HepG2 (cell line): ENCODE data around the gene RTP2. TPM values are rescaled to one million over a fixed set of nuclear protein-coding genes. Genes with fewer than 3 reads are reported as not detected.

ENCODE experiments used
- ATAC-seq: fragments of 200-7000 bp; cut with Tn5 transposase; 3 replicates; pipeline ENCODE4 v1.9.1; 2020; ENCODE audit warnings: mild to moderate bottlenecking, moderate library complexity
- BruUV-seq: library from RNA; stranded (reverse); fragments of 400-500 nt; replicated peaks from 2 replicates; lab custom pipeline; 2021; lab: Mats Ljungman, UMichigan
- CTCF ChIA-PET: fragments of 300-600 bp; formaldehyde crosslinking; extraction: SDS; loops from one replicate; lab custom pipeline; 2021; ENCODE audit warnings: low total read pairs, inconsistent platforms, low intra/inter-chr PET ratio; lab: Yijun Ruan, JAX
- POLR2A ChIA-PET: fragments of 350-600 bp; sonication (Branson Sonifier 250); formaldehyde crosslinking; loops from one replicate; lab custom pipeline; 2020; ENCODE audit warnings: antibody characterized with exemption, inconsistent platforms; lab: Yijun Ruan, JAX
- DNase-seq: peaks from one replicate; pipeline ENCODE4 v3.0.0-alpha.2; 2015; ENCODE audit warnings: low spot score
- FAIRE-seq: peaks from 3 replicates; lab custom pipeline; 2011; peaks lifted over from hg19 to GRCh38; lab: Jason Lieb, UNC
- H2AFZ ChIP-seq: one replicate; pipeline ENCODE4 v1.6.1; 2011; ENCODE audit warnings: low read length, inconsistent platforms
- H3K27ac ChIP-seq: fragments of 300-600 bp; 3 replicates; pipeline ENCODE4 v1.8.0; 2011; ENCODE audit warnings: mixed run types, mild to moderate bottlenecking, mixed read lengths, low read length, inconsistent platforms; ENCODE audit not compliant: insufficient read depth; ENCODE audit errors: extremely low read length
- H3K27me3 ChIP-seq, 2 experiments: fragments of 200-600 bp in 1 of 2; 2 replicates in 1 of 2; 3 replicates in 1 of 2; pipeline versions ENCODE4 v1.6.0 to v1.8.0; 2011; ENCODE audit warnings: low read length in 2 of 2, mild to moderate bottlenecking in 2 of 2, moderate library complexity in 2 of 2, inconsistent platforms in 1 of 2; ENCODE audit not compliant: insufficient read depth in 2 of 2, control insufficient read depth in 1 of 2
- H3K36me3 ChIP-seq, 2 experiments: fragments of 200-600 bp in 1 of 2; replicated peaks in 1 of 2; 2 replicates in 1 of 2; 3 replicates in 1 of 2; pipeline versions ENCODE4 v1.5.1 to v1.8.0; 2011; ENCODE audit warnings: low read length in 2 of 2, inconsistent platforms in 1 of 2; ENCODE audit not compliant: insufficient read depth in 2 of 2, control insufficient read depth in 1 of 2
- H3K4me1 ChIP-seq: 2 replicates; pipeline ENCODE4 v1.5.1; 2012; ENCODE audit warnings: low read length, inconsistent platforms; ENCODE audit not compliant: insufficient read depth
- H3K4me2 ChIP-seq: 2 replicates; pipeline ENCODE4 v1.6.0; 2011; ENCODE audit warnings: low read depth, low read length, inconsistent platforms
- H3K4me3 ChIP-seq, 3 experiments: fragments of 200-600 bp in 1 of 3; sonication (generic), shearing (Covaris generic) in 1 of 3; replicated peaks in 1 of 3; 2 replicates each; pipeline ENCODE4 v1.5.1; 2011 to 2016; ENCODE audit warnings: low read length in 3 of 3, inconsistent platforms in 2 of 3, low read depth in 2 of 3, mild to moderate bottlenecking in 2 of 3, control low read depth in 1 of 3, mixed read lengths in 1 of 3; ENCODE audit not compliant: insufficient read depth in 1 of 3
- H3K79me2 ChIP-seq: one replicate; pipeline ENCODE4 v1.6.1; 2011; ENCODE audit warnings: low read length, inconsistent platforms; ENCODE audit not compliant: insufficient read depth
- H3K9ac ChIP-seq: 2 replicates; pipeline ENCODE4 v1.6.0; 2011; ENCODE audit warnings: mild to moderate bottlenecking, low read depth, low read length, inconsistent platforms; ENCODE audit not compliant: insufficient read depth
- H3K9me3 ChIP-seq: 2 replicates; pipeline ENCODE4 v1.5.1; 2012; ENCODE audit warnings: mild to moderate bottlenecking, low read length
- H4K20me1 ChIP-seq: 2 replicates; pipeline ENCODE4 v1.6.0; 2011; ENCODE audit warnings: inconsistent platforms, mild to moderate bottlenecking, low read length, moderate library complexity; ENCODE audit not compliant: insufficient read depth
- NCOA1 ChIP-seq: sonication (generic); formaldehyde crosslinking; IDR thresholded peaks from 2 replicates; pipeline ENCODE4 v1.9.0; 2021; ENCODE audit warnings: missing genetic modification reagents
- STAG1 ChIP-seq: sonication (generic); formaldehyde crosslinking; IDR thresholded peaks from 2 replicates; pipeline ENCODE4 v1.4.0; 2020; ENCODE audit warnings: missing genetic modification reagents
- WGBS: methylation state at CpG from one replicate; pipeline ENCODE4 v1.1.6; 2017; ENCODE audit warnings: low lambda C conversion rate; 5-methylcytosine and 5-hydroxymethylcytosine counted together
- in situ Hi-C: cut with HindIII; loops from 2 replicates; pipeline ENCODE4 v1.10.0; 2017; ENCODE audit warnings: low pct_unique_long_range_greater_than_20kb; ENCODE audit not compliant: extremely low pct_ligation_motif_present
- intact Hi-C: fragments of 100-400 bp; cut with micrococcal nuclease; formaldehyde crosslinking; loops from one replicate; pipeline ENCODE4 v1.10.0; 2022; ENCODE audit not compliant: unreplicated experiment
- polyA plus RNA-seq, 8 experiments: library from polyadenylated mRNA; depleted of rRNA in 3 of 8; stranded (reverse) in 7 of 8; unstranded in 1 of 8; fragments of >200 nt; fragmentation: Illumina TruSeq in 4 of 8; extraction: Trizol in 4 of 8; gene quantifications; 2 replicates each; pipeline versions ENCODE4 v1.2.1 to v1.2.3, GENCODE V29; 2011 to 2016; ENCODE audit warnings: low read depth in 4 of 8, missing spikeins in 1 of 8, mixed read lengths in 1 of 8; ENCODE audit not compliant: insufficient read depth in 1 of 8
- total RNA-seq, 5 experiments: library from RNA; depleted of rRNA; stranded (reverse); fragments of >200 nt; fragmentation: Illumina TruSeq; extraction: Trizol; gene quantifications; 2 replicates each; pipeline ENCODE4 v1.2.3, GENCODE V29; 2016; ENCODE audit warnings: low read depth in 1 of 5
- TF ChIP-seq, protein P1 (sequence below): sonication (generic); formaldehyde crosslinking; IDR thresholded peaks from 2 replicates; pipeline ENCODE4 v1.4.0; 2020; ENCODE audit warnings: missing genetic modification reagents, borderline replicate concordance
- TF ChIP-seq, protein P2 (sequence below): sonication (generic); formaldehyde crosslinking; IDR thresholded peaks from 2 replicates; pipeline ENCODE4 v1.5.0; 2020; ENCODE audit warnings: mild to moderate bottlenecking, missing genetic modification reagents, moderate library complexity
- TF ChIP-seq, protein P3 (sequence below): IDR thresholded peaks from 2 replicates; pipeline ENCODE4 v1.6.1; 2016; ENCODE audit warnings: missing compliant biosample characterization, missing genetic modification reagents, borderline replicate concordance

The RTP2 gene
- total and polyA plus RNA-seq, 2 of the 13 experiments (the other 11 are each of a cell fraction or from before 2014, with no cell fraction given) = not detected

GRCh38 chr3:187709155-187709554, 6.8 kb upstream of the RTP2 start:
- DNase-seq (peak; percentile 15), FAIRE-seq (peak; percentile 49), ATAC-seq (peak; percentile 84)
- Histone ChIP-seq H3K36me3 (no peaks in the 10 kb centered on the region), H3K27ac (no peak overlapping the region), H3K4me1 (peaks cover 12% of the 10 kb centered on the region; the same call in 1 of the 2 replicates), H3K4me3 (no peak overlapping the region), H3K4me2 (no peak overlapping the region), H3K27me3 (peaks cover 0 to 6% of the 10 kb centered on the region in 2 experiments; a peak in 1 of 5 replicates), H3K9ac (no peak overlapping the region), H3K79me2 (no peaks in the 10 kb centered on the region), H4K20me1 (no peaks in the 10 kb centered on the region), H2AFZ (no peak overlapping the region), H3K9me3 (no peaks in the 10 kb centered on the region)
- in situ Hi-C loops (no loop called here), intact Hi-C loops (no loop called here)
- no TSS peak for BruUV-seq
- CTCF ChIA-PET = no interaction called here
- WGBS = 4% methylated on average over 4 of the region's 4 CpGs
- POLR2A ChIA-PET = no interaction called here
- TF ChIP-seq, protein P1, sequence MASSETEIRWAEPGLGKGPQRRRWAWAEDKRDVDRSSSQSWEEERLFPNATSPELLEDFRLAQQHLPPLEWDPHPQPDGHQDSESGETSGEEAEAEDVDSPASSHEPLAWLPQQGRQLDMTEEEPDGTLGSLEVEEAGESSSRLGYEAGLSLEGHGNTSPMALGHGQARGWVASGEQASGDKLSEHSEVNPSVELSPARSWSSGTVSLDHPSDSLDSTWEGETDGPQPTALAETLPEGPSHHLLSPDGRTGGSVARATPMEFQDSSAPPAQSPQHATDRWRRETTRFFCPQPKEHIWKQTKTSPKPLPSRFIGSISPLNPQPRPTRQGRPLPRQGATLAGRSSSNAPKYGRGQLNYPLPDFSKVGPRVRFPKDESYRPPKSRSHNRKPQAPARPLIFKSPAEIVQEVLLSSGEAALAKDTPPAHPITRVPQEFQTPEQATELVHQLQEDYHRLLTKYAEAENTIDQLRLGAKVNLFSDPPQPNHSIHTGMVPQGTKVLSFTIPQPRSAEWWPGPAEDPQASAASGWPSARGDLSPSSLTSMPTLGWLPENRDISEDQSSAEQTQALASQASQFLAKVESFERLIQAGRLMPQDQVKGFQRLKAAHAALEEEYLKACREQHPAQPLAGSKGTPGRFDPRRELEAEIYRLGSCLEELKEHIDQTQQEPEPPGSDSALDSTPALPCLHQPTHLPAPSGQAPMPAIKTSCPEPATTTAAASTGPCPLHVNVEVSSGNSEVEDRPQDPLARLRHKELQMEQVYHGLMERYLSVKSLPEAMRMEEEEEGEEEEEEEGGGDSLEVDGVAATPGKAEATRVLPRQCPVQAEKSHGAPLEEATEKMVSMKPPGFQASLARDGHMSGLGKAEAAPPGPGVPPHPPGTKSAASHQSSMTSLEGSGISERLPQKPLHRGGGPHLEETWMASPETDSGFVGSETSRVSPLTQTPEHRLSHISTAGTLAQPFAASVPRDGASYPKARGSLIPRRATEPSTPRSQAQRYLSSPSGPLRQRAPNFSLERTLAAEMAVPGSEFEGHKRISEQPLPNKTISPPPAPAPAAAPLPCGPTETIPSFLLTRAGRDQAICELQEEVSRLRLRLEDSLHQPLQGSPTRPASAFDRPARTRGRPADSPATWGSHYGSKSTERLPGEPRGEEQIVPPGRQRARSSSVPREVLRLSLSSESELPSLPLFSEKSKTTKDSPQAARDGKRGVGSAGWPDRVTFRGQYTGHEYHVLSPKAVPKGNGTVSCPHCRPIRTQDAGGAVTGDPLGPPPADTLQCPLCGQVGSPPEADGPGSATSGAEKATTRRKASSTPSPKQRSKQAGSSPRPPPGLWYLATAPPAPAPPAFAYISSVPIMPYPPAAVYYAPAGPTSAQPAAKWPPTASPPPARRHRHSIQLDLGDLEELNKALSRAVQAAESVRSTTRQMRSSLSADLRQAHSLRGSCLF = no peak
- TF ChIP-seq STAG1 (CRISPR knock-in tag) (0 out of 2 replicates have a peak, but pooled peaks have one; percentile 5), NCOA1 (CRISPR knock-in tag) (no peak)
- TF ChIP-seq, protein P2, sequence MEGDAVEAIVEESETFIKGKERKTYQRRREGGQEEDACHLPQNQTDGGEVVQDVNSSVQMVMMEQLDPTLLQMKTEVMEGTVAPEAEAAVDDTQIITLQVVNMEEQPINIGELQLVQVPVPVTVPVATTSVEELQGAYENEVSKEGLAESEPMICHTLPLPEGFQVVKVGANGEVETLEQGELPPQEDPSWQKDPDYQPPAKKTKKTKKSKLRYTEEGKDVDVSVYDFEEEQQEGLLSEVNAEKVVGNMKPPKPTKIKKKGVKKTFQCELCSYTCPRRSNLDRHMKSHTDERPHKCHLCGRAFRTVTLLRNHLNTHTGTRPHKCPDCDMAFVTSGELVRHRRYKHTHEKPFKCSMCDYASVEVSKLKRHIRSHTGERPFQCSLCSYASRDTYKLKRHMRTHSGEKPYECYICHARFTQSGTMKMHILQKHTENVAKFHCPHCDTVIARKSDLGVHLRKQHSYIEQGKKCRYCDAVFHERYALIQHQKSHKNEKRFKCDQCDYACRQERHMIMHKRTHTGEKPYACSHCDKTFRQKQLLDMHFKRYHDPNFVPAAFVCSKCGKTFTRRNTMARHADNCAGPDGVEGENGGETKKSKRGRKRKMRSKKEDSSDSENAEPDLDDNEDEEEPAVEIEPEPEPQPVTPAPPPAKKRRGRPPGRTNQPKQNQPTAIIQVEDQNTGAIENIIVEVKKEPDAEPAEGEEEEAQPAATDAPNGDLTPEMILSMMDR (CRISPR knock-in tag) = 0 out of 2 replicates have a peak, but pooled peaks have one; percentile 10
- TF ChIP-seq, protein P3, sequence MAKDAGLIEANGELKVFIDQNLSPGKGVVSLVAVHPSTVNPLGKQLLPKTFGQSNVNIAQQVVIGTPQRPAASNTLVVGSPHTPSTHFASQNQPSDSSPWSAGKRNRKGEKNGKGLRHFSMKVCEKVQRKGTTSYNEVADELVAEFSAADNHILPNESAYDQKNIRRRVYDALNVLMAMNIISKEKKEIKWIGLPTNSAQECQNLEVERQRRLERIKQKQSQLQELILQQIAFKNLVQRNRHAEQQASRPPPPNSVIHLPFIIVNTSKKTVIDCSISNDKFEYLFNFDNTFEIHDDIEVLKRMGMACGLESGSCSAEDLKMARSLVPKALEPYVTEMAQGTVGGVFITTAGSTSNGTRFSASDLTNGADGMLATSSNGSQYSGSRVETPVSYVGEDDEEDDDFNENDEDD (CRISPR knock-in tag) = no peak
